OCI-LY7 (cell line): ENCODE data around the gene DGCR2.

Source experiments
- EZH2phosphoT487 ChIP-seq: fragments of 200-600 bp; sonication (generic); IDR thresholded peaks from 2 replicates; pipeline ENCODE4 v1.6.1; 2018; ENCODE audit warnings: low read depth, borderline replicate concordance, mild to moderate bottlenecking, mixed run types, antibody characterized with exemption, low read length, moderate library complexity, mixed read lengths
- TF ChIP-seq, protein P1 (sequence below): fragments of 200-600 bp; sonication (generic); conservative IDR thresholded peaks from 2 replicates; pipeline ENCODE4 v1.5.1; 2014; ENCODE audit warnings: mild to moderate bottlenecking, antibody characterized with exemption, low read length, moderate library complexity, mixed read lengths

DNA sequence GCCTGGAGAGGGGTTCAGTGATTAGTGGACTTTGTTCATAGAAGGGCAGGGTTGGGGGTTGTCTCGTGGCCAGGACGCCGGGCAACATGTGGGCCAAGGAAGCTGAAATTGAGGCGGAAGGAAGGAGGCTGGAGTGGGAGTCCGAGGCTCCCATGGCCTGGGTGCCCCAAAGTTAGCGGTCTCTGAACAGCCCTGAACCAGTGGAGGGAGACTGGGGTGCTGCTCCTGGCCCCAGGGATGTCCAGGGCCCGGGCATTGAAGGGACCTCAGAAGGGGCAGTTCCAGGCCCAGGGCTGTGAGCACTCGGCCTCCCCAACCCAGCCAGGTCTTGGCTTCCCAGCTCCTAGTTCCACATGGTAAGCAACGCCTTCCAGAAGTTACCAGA is 126.9 kb downstream of the DGCR2 start:
- TF ChIP-seq, protein P1, sequence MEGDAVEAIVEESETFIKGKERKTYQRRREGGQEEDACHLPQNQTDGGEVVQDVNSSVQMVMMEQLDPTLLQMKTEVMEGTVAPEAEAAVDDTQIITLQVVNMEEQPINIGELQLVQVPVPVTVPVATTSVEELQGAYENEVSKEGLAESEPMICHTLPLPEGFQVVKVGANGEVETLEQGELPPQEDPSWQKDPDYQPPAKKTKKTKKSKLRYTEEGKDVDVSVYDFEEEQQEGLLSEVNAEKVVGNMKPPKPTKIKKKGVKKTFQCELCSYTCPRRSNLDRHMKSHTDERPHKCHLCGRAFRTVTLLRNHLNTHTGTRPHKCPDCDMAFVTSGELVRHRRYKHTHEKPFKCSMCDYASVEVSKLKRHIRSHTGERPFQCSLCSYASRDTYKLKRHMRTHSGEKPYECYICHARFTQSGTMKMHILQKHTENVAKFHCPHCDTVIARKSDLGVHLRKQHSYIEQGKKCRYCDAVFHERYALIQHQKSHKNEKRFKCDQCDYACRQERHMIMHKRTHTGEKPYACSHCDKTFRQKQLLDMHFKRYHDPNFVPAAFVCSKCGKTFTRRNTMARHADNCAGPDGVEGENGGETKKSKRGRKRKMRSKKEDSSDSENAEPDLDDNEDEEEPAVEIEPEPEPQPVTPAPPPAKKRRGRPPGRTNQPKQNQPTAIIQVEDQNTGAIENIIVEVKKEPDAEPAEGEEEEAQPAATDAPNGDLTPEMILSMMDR, result no peak
- TF ChIP-seq EZH2phosphoT487, result no peak
